COLO668 (cell line): ENCODE results near the gene AHRR.
"Not testable (repeated sequence)": the region's sequence is repeated elsewhere in the genome, so short reads cannot be mapped to it uniquely, and the experiment has no call there.

Source experiments
- DNase-seq: peaks from one replicate; lab custom pipeline; 2025; ENCODE audit not compliant: unreplicated experiment; lab: John Stamatoyannopoulos, UW

The AHRR gene

DNA sequence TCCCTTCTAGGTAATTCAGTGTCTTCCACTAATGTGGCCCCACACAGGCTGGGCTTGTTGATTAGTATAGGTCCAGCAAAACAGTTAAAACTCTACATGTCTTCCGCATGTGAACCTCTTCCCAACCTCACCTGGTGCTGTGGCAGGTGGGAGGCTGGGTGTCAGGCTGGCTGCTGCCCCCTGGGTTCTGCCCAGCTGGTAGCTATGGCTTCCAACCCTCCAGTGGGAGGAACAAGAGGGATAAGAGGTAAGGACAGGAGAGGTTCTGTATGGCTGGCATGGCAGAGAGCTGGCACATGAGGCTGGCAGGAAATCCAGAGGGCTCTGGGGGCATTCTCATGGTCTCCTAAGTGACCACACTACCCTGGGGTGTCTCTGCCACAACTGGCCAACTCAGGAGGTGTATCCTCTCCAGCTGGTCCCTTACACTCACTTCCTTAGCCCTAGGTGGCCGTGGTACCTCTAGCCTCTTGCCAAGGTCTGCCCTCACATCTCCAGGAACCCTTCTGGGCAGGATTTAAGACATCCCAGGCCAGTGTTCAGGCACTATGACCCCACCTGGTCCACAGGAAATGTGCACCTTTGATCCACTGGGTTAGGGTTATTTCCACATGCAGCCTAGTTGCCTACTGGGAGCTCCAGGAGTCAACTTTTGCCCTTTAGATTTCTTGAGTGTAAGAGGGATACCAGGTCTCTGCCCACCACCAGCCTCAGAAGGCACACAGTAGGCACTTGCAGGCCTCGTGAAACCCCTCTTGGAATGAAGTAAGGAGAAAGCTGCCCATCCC lies 41.7 kb downstream of the AHRR start:
- DNase-seq: no peak

DNA sequence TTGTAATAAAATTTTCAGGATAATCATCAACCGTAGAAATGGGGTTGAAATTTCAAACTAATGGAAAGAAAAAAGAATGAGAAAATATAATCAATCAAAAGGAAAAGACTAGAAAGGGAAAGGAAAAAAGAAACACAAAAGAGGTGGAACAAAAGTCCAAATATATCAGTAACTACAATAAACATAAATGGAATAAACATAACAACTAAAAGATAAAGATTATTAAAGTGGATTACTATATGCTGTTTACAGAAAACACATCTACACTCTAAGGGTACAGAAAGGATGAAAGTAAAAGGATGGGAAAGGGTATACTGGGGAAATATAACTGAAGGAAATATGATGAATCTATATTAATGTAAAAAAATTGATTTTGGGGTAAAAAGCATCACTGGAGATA lies 43.0 kb downstream of the AHRR start:
- DNase-seq: no peak

DNA sequence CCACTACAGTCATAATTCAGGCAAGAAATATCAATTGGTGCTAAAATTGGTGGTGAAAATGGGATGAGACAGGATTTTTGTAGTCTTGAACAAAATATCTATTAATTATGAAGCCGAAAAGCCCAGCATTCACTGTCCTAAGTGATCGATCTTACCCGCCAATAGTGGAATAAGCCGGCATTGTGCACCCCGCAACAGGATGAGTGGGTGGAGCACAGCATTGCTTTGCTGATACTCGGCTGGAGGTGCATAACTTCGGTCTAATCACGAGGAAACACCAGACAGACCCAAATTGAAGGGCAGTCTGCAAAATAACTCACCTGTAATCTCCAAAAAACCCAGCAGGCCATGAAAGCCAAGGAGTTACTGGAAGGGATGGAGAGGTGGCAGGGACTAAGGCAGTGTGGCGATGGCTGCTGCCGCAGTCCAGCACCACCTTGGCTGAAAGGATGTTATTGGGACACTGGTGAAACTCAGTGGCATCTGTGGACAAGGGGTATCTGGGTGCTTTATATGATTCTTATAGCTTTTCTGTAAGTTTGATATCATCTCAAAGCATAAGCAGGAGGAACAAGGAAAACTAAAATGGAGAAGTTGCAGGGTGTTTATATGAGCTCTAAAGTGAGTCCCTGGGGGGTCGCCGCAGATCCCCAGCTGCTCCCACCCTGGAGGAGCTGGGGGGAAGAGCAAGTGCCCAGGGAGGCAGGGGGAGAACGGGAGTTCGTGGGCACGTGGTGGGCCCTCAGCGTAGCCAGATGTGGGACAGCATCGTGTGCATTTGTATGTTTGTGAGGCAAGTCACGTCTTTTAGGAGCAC lies 45.2 kb downstream of the AHRR start:
- DNase-seq: no peak

DNA sequence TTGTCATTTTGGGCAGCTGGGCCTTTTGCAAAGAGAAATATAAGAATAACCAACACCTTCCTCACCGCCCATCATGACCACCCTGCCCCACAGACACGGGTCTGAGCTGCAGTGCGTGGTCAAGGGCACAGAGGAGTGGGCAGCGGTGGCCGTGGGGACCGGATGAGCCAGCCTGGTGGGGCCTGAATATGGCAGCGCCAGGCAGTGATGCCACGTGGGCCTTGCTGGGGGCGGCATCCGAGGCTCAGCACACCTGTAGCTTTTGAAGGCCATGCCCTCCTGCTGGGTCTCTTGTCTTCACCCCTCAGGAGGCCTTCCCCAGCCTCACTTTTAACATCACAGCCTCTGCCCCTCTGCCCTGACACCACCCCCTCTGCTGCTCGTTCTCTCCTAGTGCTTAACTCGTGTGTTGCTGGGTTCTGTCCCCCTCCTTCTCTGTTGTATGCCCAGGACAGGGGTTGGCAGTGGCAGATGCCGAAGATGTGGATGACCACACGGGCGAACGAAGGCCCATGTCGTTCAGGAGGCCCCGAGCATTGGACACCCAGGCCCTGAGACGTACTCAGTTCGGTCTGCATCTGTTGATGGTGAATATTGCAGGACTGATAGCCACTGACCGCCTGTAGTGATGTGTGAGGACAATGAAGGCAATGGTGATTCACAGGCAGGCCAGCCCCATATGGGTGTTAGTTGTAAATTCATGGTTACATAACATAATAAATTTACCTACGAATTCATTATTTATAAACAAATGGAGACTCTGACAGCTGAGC lies 46.0 kb downstream of the AHRR start:
- DNase-seq: no peak

DNA sequence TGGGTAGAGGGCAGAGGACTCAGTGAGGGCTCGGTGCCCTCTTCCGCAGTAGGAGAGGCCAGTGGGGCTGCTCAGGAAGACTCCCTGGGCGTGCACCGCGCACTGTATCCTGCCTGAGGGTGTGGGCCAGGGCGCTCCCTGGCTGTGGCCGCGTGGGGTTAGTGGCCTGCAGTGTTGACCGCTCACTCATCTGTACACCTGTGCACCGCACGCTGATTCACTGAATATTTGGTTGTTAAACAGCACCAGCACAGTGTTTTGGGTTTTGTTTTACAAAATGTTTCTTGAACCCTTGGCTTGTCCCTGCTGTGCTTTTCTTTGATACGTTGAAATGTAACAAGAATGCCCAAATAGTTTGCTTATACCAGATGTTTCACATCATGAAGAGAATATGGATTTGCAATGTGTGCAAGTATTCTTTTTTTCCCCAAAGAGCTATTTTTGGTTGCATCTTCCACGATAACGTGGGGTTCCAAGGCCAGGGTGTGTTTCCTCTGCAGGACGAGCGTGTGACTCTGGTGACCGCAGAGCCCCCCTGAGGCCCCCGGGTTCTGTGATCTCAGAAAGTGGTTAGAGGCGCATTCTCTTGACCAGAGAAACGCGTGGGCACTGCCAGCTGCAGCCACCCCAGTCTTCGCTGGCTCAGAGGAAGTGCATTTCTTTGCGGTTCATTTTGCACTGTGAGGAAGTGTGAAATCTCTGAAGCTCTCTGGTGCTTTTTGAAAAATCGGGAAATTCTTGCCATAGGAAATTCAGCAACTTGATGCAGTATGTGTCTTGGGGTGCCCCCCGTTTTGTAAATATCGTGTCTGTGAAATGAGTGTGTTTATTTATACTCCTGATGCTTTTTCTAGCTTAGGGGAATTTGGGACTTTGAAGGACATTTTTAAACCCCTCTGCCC lies 46.9 kb downstream of the AHRR start:
- no peak for DNase-seq

DNA sequence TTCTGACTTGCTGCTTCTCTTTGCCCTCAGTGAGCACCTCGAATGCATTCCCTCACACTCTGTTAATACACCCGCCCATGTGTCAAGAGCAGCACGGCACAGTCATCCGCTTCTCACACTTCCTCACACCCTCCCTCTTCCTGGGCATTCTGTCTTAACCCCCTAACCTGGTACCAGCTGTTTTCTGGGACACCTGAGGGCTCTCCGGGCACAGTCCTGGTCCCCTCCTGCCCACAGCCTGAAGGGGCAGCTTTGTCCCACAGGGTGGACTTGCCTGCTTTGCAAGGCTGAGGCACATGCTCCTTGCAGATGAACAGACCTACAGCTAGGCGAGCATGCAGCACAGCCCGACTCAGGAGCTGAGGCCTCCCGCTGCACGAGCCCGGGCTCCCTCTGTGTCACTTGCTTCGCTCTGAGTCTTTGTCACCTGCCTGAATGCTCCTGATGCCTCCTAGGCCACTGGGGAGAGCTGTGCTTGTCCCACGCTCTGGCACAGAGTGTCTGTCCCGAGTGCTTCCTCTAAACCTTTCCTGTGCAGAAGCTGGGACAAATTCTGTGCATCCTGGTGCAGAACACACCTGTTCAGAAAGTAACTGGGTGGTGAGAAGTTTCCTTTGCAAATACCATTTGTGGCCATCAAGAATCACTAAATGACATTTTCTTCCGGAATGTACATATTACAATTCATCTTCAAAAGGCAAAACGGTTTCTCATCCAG lies 47.8 kb downstream of the AHRR start:
- DNase-seq: no peak

DNA sequence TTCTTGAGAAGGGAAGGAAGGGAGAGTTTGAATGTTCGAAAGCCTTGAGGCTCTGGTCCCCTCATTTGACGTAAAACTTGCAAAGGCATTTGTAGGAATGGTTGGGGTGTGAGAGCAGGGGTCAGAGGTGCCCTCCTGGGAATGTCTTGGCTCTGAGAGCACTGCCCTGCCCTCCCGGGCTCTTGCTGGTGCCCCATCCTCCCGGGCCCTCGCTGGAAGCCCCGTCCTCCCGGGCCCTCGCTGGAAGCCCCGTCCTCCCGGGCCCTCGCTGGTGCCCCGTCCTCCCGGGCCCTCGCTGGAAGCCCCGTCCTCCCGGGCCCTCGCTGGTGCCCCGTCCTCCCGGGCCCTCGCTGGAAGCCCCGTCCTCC lies 48.3 kb downstream of the AHRR start:
- DNase-seq: not testable (repeated sequence)

DNA sequence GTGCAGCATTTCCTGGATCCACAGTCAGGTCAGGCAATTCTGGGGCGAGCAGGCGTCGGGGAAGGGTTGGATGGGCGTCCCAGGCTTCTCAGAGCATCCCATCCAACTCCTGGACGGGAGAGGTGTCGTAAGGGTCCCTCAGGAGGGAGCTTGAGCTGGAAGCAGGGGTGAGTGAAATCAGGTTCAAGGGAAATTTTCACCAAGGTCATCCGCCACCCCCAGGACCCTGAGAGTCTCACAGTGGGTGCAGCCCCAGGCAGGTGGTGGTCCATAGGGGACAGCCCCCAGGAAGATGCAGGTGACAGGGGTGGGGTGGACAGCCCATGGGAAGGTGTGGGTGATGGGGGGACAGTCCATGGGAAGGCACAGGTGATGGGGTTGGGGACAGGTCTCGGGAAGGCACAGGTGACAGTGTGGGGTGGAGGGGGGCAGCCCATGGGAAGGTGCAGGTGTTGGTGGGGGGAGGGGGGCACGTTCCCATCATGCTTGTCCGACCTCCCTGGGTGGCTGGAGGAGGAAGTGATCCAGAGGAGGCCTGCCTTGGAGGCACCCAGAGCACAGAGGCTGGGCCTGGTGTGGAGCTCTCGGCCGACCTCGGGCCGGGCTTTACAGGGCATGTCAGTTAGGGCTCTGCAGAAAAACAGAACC lies 48.9 kb downstream of the AHRR start:
- no peak for DNase-seq

DNA sequence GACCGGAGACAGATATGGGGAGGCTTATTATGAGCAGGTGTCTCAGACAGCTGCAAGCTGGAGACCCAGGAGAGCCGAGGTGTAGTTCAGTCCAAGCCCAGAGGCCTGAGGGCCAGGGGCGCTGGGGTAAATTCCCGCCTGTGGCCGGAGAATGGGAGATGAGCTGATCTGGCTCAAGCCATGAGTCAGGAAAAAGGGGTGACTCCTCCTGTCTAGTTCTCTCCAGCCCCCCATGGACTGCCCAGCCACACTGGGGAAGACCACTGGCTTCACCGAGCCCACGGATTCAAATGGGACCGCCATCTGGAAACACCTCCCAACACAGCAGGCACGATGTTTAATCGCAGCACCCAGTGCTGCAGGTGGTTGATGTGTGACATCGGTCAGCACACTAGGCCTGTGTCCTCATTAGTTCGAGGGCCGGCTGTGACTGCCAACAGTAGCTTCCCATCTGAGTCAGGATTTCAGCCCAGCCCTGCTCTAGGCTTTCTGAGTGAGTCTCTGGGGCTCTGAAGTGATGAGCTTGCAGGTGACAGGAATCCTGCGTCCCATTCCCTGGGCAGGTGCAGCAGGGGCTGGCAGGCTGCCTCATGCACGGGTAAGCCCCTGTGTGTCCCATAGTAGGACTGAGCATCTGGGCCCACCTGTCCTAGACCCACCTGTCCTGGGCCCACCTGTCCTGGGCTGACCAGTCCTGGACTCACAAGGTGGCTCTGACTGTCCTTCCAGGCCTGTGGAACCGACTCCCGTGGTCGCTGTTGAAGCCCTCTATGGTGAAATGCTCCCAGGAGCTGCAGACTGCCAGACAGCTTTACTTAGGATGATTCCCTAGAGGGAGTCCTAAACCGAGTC lies 49.7 kb downstream of the AHRR start:
- DNase-seq: peak; percentile 49

DNA sequence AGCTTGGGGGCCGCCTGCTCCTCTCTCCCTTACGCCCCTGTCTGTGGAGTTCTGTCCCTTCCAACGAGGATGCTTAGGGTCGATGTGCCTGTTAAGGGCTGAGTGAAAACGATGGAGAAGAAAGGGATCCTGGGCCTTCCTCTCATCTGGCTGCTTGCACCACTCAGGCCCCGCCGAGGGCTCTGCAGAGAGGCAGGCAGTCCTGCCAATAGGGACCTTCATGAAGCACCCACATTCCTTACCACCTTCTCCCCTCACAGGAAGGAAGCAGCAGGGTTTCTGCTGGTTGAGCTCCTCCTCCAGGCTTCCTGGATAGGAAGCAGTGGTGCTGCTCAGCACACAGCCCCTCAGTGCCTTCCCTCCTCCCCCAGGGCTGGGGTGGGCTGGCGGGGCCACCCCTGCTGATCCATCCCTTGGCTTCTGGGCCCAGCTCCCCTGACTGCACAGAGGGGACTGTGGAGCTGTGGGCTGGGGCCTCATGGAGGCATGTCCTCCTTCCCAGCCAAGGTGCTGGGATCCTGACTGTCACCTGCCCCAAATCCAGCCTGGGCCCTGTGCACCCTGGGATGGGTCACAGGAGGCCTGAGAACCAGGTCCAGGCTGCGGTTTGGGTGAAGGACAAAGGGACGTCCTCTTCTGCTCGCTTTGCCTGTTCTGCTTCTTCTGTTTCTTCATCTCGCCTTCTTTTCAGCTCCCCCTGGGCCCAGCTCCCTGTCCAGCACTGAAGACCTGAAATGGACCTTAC lies 50.5 kb downstream of the AHRR start:
- no peak for DNase-seq

DNA sequence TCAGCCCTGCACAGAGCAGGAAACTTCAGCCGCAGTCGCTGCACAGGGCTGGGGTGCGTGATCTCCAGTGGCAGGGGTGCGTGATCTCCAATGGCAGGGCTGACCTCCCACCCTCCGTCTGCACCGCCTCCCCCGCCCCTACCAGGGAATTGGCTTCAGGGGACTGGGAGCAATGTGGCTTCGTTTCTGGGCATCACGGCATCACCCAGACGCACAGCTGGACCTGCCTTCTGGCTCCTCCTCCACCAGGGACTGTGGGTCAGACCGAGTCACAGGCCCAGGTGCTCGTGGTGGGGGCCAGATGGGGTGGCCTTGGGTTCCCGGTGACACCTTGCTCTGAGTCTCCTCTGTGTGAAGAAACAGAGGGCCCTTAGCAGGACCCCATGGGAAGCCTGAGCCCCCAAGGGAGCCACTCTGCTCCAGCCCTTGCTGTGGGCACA lies 51.1 kb downstream of the AHRR start:
- DNase-seq: no peak

DNA sequence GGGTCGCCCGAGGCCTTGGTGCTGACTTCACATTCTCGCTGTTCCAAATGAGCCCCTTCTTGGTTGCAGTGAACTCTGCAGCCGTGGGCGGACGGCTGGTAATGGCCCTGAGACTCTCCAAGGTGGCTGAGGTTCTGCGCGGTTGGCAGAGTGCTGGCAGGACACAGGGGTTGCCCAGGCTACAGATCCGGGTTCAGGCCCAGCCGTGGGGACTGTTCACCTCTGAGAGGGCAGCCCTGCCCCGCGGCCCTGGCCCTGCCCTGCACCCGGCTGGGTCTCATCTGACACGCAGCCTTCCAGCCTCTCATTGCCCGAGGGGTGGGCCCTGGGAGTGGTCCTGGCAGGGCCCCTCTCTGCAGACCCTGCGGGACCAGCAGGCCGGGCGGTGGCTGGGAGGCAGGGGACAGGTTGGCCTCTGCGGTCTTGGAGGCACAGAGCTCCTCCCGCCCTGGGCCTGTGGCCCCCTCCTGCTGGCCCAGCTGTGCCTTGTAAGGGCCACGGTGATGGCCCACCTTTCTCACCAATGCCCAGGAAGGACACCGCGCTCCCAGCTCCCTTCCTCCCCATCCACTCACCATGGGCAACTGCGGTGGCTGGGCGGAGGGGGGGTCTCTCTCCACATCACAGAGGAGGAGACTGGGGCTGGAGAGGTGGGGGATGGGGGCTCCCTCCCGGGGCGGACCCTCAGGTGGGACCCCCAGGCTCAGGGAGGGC lies 51.6 kb downstream of the AHRR start:
- DNase-seq: peak; percentile 74

DNA sequence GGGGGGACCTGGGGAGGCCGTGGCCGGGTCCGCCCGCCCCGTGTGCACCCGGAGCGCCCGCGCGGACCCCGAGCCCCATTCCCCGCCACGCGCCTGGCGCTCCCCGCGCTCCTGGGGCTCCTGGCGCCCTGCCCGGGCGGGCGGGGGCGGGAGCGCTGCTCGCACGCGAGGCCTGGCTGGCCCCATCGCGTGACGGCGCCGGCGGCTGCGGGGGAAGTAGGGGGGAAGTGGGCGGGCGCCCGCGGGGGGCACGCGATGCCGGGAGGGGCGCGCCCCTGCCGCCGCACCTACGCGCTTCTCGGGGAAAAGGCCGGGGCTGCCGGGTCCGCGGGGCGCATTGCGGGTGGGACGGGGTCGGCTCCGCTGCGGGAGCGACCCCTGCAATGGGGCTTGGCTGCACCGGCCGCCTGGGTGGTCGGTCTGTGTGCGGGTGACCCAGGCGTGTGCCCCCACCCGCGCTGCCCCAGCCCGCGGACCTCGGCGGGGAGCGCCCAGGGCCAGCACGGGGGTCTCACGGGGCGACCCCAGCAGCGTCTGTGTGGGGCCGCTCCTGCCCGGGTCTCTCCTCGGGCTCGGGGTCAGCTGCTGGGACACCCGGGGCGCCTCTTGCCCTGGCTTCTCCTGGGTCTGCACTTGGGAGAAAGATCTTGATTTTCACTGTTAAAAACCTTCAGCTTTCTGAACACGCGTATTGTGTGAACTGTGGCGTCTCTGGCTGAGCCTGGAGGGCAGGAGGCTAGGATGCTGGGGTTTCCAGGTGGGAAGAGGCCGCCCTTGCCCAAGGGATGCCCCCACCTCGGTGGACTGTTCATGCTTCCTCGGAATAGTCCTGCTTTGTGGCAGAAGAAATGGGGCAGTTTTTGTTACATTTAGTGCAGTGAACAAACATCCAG lies 52.4 kb downstream of the AHRR start:
- peak; percentile 95 for DNase-seq

DNA sequence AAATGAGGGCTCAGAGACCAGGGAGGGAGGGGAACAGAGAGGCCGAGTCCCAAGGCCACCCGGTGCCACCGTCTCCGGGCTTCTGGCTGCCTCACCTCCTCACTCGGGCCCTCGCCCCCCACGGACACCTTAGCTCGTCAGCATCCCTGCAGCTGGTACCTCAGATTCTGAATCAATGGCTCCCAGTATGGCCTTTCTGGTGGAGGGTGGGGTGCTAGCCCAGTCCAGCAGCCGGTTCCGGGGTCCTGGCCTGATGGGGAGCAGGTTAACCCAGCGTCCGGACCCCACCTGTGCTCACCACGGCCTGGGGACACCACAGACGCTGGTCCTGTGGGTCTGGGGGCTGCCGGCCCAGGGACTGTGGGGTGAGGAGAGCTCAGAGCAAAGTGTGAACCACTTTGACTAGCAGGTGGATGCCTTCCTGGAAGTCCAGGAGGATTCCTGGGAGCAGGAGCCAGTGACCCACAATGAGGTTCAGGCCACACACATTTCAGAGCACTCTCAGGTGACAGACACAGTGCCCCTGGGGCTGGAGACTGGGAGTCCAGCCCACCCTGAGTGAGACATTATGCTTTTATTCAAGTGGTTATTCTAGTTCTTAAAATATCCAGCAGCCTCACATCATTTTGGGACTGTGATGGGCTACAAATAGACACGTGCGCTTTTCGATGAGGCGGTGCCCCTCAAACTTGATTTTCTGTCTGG lies 53.3 kb downstream of the AHRR start:
- no peak for DNase-seq

DNA sequence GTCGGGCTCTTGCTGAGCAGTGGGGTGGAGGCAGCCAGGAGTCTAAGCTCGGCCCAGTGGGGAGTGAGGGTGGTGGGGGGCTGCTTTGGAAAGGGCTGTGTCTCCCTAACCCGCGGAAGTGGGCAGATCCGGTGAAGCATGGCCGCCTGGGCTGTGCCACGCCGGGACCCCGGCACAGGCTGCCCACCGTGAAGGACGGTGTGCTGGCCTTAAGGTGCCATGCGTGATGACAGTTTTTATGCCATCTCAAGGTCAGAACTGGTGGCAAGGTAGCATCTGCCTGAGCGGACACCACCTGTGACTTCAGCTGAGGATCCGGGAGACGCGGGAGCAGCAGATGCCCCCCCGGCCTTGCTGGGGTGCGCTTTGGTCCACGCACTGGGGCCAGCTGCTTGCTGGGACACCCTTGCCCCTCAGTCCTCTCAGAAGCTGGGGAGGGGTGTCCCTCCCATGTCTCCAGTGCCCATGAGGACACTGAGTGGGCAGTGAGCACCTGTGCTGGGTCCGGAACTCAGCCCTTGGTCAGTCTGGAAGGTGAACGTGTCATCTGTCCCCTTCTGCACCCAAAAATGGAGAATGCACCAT lies 53.9 kb downstream of the AHRR start:
- DNase-seq: no peak
